ENCODE data around the gene RGL3.
"Not testable (repeated sequence)": the region's sequence is repeated elsewhere in the genome, so short reads cannot be mapped to it uniquely, and the experiment has no call there.

RGL3 gene

GRCh38 chr19:11450570-11451326 is 31.6 kb upstream of the RGL3 start:
- DNase-seq (no peak), ATAC-seq (no peak)

- ATAC-seq: no peak
- DNase-seq: no peak
Observed at GRCh38 chr19:11448923-11449554, 29.9 kb upstream of the RGL3 start.

GRCh38 chr19:11448410-11448809 is 29.3 kb upstream of the RGL3 start:
- no peak for ATAC-seq
- DNase-seq: no peak

GRCh38 chr19:11447347-11448262 is 28.5 kb upstream of the RGL3 start:
- DNase-seq (no peak), ATAC-seq (no peak)

- ATAC-seq (peak; percentile 40), DNase-seq (peak; percentile 66)
Observed at GRCh38 chr19:11446652-11447301, 27.7 kb upstream of the RGL3 start.

- DNase-seq: no peak
- no peak for ATAC-seq
Observed at GRCh38 chr19:11446271-11446651, 27.1 kb upstream of the RGL3 start.

- no peak for DNase-seq
- no peak for ATAC-seq
Observed at GRCh38 chr19:11445141-11445540, 26.0 kb upstream of the RGL3 start.

- no peak for DNase-seq
- no peak for ATAC-seq
Observed at GRCh38 chr19:11444059-11444458, 24.9 kb upstream of the RGL3 start.

- DNase-seq (no peak), ATAC-seq (no peak)
Observed at GRCh38 chr19:11437955-11438354, 18.8 kb upstream of the RGL3 start.

- DNase-seq (peak; percentile 35), ATAC-seq (no peak)
Observed at GRCh38 chr19:11435833-11436313, 16.8 kb upstream of the RGL3 start.

- DNase-seq (peak; percentile 99), ATAC-seq (peak; percentile 96)
Observed at GRCh38 chr19:11435057-11435832, 16.1 kb upstream of the RGL3 start, which contains the start of the genes ODAD3 and PRKCSH. ODAD3 (minus strand) TSS chr19:11435121; CDS start chr19:11435016, 105 bp downstream. PRKCSH (plus strand) TSS chr19:11435635; CDS start chr19:11436118, 483 bp downstream.

- no peak for ATAC-seq
- no peak for DNase-seq
Observed at GRCh38 chr19:11434703-11435056, 15.6 kb upstream of the RGL3 start.

GRCh38 chr19:11433526-11433925 is 14.4 kb upstream of the RGL3 start:
- ATAC-seq: not testable (repeated sequence)

GRCh38 chr19:11426656-11427055 is 7.5 kb upstream of the RGL3 start:
- ATAC-seq: no peak
- no peak for DNase-seq

More at GRCh38 chr19:11433526-11433925, 14.4 kb upstream of the RGL3 start:
- not testable (repeated sequence) for DNase-seq

- DNase-seq (no peak), ATAC-seq (no peak)
Observed at GRCh38 chr19:11425719-11426457, 6.8 kb upstream of the RGL3 start.

GRCh38 chr19:11423791-11424181 is 4.7 kb upstream of the RGL3 start:
- ATAC-seq: no peak
- DNase-seq: no peak

- ATAC-seq: no peak
- DNase-seq: no peak
Observed at GRCh38 chr19:11423164-11423790, 4.2 kb upstream of the RGL3 start.

- DNase-seq (peak; percentile 85), ATAC-seq (peak; percentile 71)
Observed at GRCh38 chr19:11422163-11423065, 3.3 kb upstream of the RGL3 start.

Data from stimulated activated naive CD8-positive, alpha-beta T cell treated with anti-CD3 and anti-CD28 coated beads, Interleukin-15, Interleukin-2, amounts not matched to agents 100 U/mL and 50 U/mL, for 24 hours (primary cell).